ENCODE measurements around the gene TGFB1.

TGFB1 gene

GRCh38 chr19:41325947-41326706, 27.6 kb downstream of the TGFB1 start:
- Histone ChIP-seq H3K4me2 (peak overlapping the region; percentile 87 to 99 (median 97)), H3K9ac (peak overlapping the region; percentile 57 to 83 (median 77)), H3K36me3 (peaks cover 29 to 46% (median 39%) of the 10 kb centered on the region in 11 experiments), H3K27me3 (no peaks in the 10 kb centered on the region), H3K4me3 (peak overlapping the region in 9 of 10 experiments; percentile 12 to 61 (median 48); a peak in 14 of 20 replicates), H3K4me1 (peaks cover 93 to 99% (median 96%) of the 10 kb centered on the region in 10 experiments), H3K27ac (peak overlapping the region; percentile 67 to 93 (median 86); a peak in 21 of 22 replicates), H3K9me3 (replicated peaks in 1 of 11) (no peaks in the 10 kb centered on the region), H4K20me1 (peaks cover 3 to 83% (median 73%) of the 10 kb centered on the region in 11 experiments; a peak in 20 of 22 replicates)
- no peak for TF ChIP-seq Cebpa-rat (IDR thresholded peaks at IDR 0.05)

- peak overlapping the region in 8 of 10 experiments; percentile 19 to 61 (median 51); a peak in 12 of 20 replicates for H3K4me3 ChIP-seq
- peak overlapping the region; percentile 57 to 83 (median 77) for H3K9ac ChIP-seq
- H3K4me2 ChIP-seq, result peak overlapping the region; percentile 87 to 99 (median 97)
- no peaks in the 10 kb centered on the region for H3K27me3 ChIP-seq
- peak overlapping the region; percentile 25 to 93 (median 86); a peak in 21 of 22 replicates for H3K27ac ChIP-seq
- no peaks in the 10 kb centered on the region for H3K9me3 ChIP-seq (replicated peaks in 1 of 11)
- peaks cover 3 to 88% (median 76%) of the 10 kb centered on the region in 11 experiments; a peak in 20 of 22 replicates for H4K20me1 ChIP-seq
- no peak for TF ChIP-seq Cebpa-rat (IDR thresholded peaks at IDR 0.05)
- peaks cover 97 to 100% (median 99%) of the 10 kb centered on the region in 10 experiments for H3K4me1 ChIP-seq
- H3K36me3 ChIP-seq, result peaks cover 31 to 46% (median 40%) of the 10 kb centered on the region in 11 experiments
Observed at GRCh38 chr19:41325640-41325946, 28.1 kb downstream of the TGFB1 start.

GRCh38 chr19:41324921-41325639, 28.6 kb downstream of the TGFB1 start:
- H3K36me3 ChIP-seq, result peaks cover 31 to 46% (median 40%) of the 10 kb centered on the region in 11 experiments
- H3K4me1 ChIP-seq, result peaks cover 92 to 100% (median 95%) of the 10 kb centered on the region in 10 experiments
- peak overlapping the region; percentile 66 to 84 (median 77); a peak in 19 of 22 replicates for H3K9ac ChIP-seq
- H3K9me3 ChIP-seq (replicated peaks in 1 of 11), result no peaks in the 10 kb centered on the region
- H3K4me2 ChIP-seq, result peak overlapping the region; percentile 87 to 99 (median 97)
- H3K4me3 ChIP-seq, result no peak overlapping the region; a peak in 2 of 20 replicates
- TF ChIP-seq Cebpa-rat (IDR thresholded peaks at IDR 0.05), result no peak
- peak overlapping the region; percentile 76 to 93 (median 84); a peak in 21 of 22 replicates for H3K27ac ChIP-seq
- H3K27me3 ChIP-seq, result no peaks in the 10 kb centered on the region
- peaks cover 3 to 93% (median 76%) of the 10 kb centered on the region in 11 experiments; a peak in 20 of 22 replicates for H4K20me1 ChIP-seq

GRCh38 chr19:41324231-41324702, 29.5 kb downstream of the TGFB1 start:
- Histone ChIP-seq H3K4me2 (peak overlapping the region; percentile 87 to 99 (median 92)), H3K9ac (peak overlapping the region; percentile 66 to 84 (median 77); a peak in 20 of 22 replicates), H3K36me3 (peaks cover 34 to 47% (median 43%) of the 10 kb centered on the region in 11 experiments), H3K9me3 (replicated peaks in 1 of 11) (no peaks in the 10 kb centered on the region), H3K4me3 (peak overlapping the region in 5 of 10 experiments; percentile 20 to 59 (median 44); a peak in 5 of 20 replicates), H3K4me1 (peaks cover 84 to 96% (median 87%) of the 10 kb centered on the region in 10 experiments), H3K27me3 (no peaks in the 10 kb centered on the region), H3K27ac (peak overlapping the region; percentile 74 to 93 (median 84)), H4K20me1 (peaks cover 3 to 99% (median 75%) of the 10 kb centered on the region in 11 experiments; a peak in 21 of 22 replicates)
- TF ChIP-seq Cebpa-rat (IDR thresholded peaks at IDR 0.05), result no peak

GRCh38 chr19:41323430-41324125, 30.1 kb downstream of the TGFB1 start:
- Histone ChIP-seq H3K4me1 (peaks cover 77 to 89% (median 80%) of the 10 kb centered on the region in 10 experiments), H4K20me1 (peaks cover 3 to 99% (median 74%) of the 10 kb centered on the region in 11 experiments; a peak in 21 of 22 replicates), H3K27ac (peak overlapping the region; percentile 74 to 93 (median 84))

GRCh38 chr19:41323023-41323422, 30.7 kb downstream of the TGFB1 start:
- Histone ChIP-seq H3K4me2 (peak overlapping the region; percentile 87 to 99 (median 92)), H3K27me3 (no peaks in the 10 kb centered on the region), H3K9ac (peak overlapping the region; percentile 66 to 84 (median 77)), H3K4me1 (peaks cover 72 to 83% (median 75%) of the 10 kb centered on the region in 10 experiments), H3K9me3 (replicated peaks in 1 of 11) (no peaks in the 10 kb centered on the region), H3K36me3 (peaks cover 47 to 55% (median 51%) of the 10 kb centered on the region in 11 experiments), H3K27ac (peak overlapping the region; percentile 74 to 93 (median 84)), H3K4me3 (peak overlapping the region in 7 of 10 experiments; percentile 3 to 59 (median 43); a peak in 11 of 20 replicates), H4K20me1 (peaks cover 5 to 99% (median 74%) of the 10 kb centered on the region in 11 experiments; a peak in 21 of 22 replicates)
- no peak for TF ChIP-seq Cebpa-rat (IDR thresholded peaks at IDR 0.05)

More at GRCh38 chr19:41323430-41324125, 30.1 kb downstream of the TGFB1 start:
- H3K4me3 ChIP-seq, result peak overlapping the region in 7 of 10 experiments; percentile 3 to 59 (median 43); a peak in 11 of 20 replicates
- H3K9ac ChIP-seq, result peak overlapping the region; percentile 66 to 84 (median 77)
- TF ChIP-seq Cebpa-rat (IDR thresholded peaks at IDR 0.05), result no peak
- H3K4me2 ChIP-seq, result peak overlapping the region; percentile 87 to 99 (median 92)
- H3K9me3 ChIP-seq (replicated peaks in 1 of 11), result no peaks in the 10 kb centered on the region
- no peaks in the 10 kb centered on the region for H3K27me3 ChIP-seq
- peaks cover 41 to 54% (median 50%) of the 10 kb centered on the region in 11 experiments for H3K36me3 ChIP-seq

GRCh38 chr19:41322451-41322850, 31.3 kb downstream of the TGFB1 start:
- peak overlapping the region; percentile 87 to 99 (median 92) for H3K4me2 ChIP-seq
- no peaks in the 10 kb centered on the region for H3K9me3 ChIP-seq (replicated peaks in 1 of 11)
- H3K27ac ChIP-seq, result peak overlapping the region; percentile 74 to 93 (median 84); a peak in 21 of 22 replicates
- no peak for TF ChIP-seq Cebpa-rat (IDR thresholded peaks at IDR 0.05)
- H3K27me3 ChIP-seq, result no peaks in the 10 kb centered on the region
- H3K9ac ChIP-seq, result peak overlapping the region; percentile 66 to 84 (median 77); a peak in 20 of 22 replicates
- peaks cover 50 to 61% (median 55%) of the 10 kb centered on the region in 11 experiments for H3K36me3 ChIP-seq
- peaks cover 66 to 78% (median 69%) of the 10 kb centered on the region in 10 experiments for H3K4me1 ChIP-seq
- H4K20me1 ChIP-seq, result peaks cover 5 to 97% (median 70%) of the 10 kb centered on the region in 11 experiments; a peak in 21 of 22 replicates
- peak overlapping the region in 5 of 10 experiments; percentile 15 to 59 (median 44); a peak in 5 of 20 replicates for H3K4me3 ChIP-seq
